Smooth muscle cell (in vitro differentiated cells): ENCODE results near the gene CP. TPM values are rescaled to one million over a fixed set of nuclear protein-coding genes. Genes with fewer than 3 reads are reported as not detected.
A peak's percentile ranks its signal among the peaks of the same experiment; 100 is the strongest.

Experiments used
- DNase-seq: peaks from one replicate; lab custom pipeline; 2025; ENCODE audit not compliant: unreplicated experiment; lab: John Stamatoyannopoulos, UW
- H2AFZ ChIP-seq: fragments of 200-600 bp; sonication (generic); 2 replicates; pipeline ENCODE4 v1.6.0; 2016; ENCODE audit warnings: antibody characterized with exemption, low read depth, mild to moderate bottlenecking
- H3F3A ChIP-seq: fragments of 200-600 bp; sonication (generic); 2 replicates; pipeline ENCODE4 v1.6.0; 2017; ENCODE audit warnings: antibody characterized with exemption, low read depth
- H3K27ac ChIP-seq: fragments of 200-600 bp; sonication (generic); 2 replicates; pipeline ENCODE4 v1.5.1; 2016; ENCODE audit warnings: low read depth, mild to moderate bottlenecking
- H3K27me3 ChIP-seq: fragments of 200-600 bp; sonication (generic); 2 replicates; pipeline ENCODE4 v1.6.1; 2016; ENCODE audit warnings: low read depth, mild to moderate bottlenecking
- H3K36me3 ChIP-seq: fragments of 200-600 bp; sonication (generic); 2 replicates; pipeline ENCODE4 v1.5.1; 2016; ENCODE audit warnings: low read depth
- H3K4me1 ChIP-seq: fragments of 200-600 bp; sonication (generic); 2 replicates; pipeline ENCODE4 v1.5.1; 2016; ENCODE audit warnings: low read depth
- H3K4me2 ChIP-seq: fragments of 200-600 bp; sonication (generic); 2 replicates; pipeline ENCODE4 v1.6.0; 2016; ENCODE audit warnings: mild to moderate bottlenecking
- H3K4me3 ChIP-seq: fragments of 200-600 bp; sonication (generic); 2 replicates; pipeline ENCODE4 v1.5.1; 2016; ENCODE audit warnings: mild to moderate bottlenecking
- H3K79me2 ChIP-seq: fragments of 200-600 bp; sonication (generic); 2 replicates; pipeline ENCODE4 v1.6.0; 2016; ENCODE audit warnings: low read depth, mild to moderate bottlenecking
- H3K9ac ChIP-seq: fragments of 200-600 bp; sonication (generic); 2 replicates; pipeline ENCODE4 v1.6.0; 2016; ENCODE audit warnings: low read depth
- H3K9me3 ChIP-seq: fragments of 200-600 bp; sonication (generic); replicated peaks from 2 replicates; pipeline ENCODE4 v1.5.1; 2016; ENCODE audit warnings: low read depth
- H4K20me1 ChIP-seq: fragments of 200-600 bp; sonication (generic); 2 replicates; pipeline ENCODE4 v1.6.0; 2016; ENCODE audit warnings: low read depth
- WGBS: methylation state at CpG from one replicate; pipeline ENCODE4 v1.1.7; 2016; ENCODE audit warnings: low lambda C conversion rate; 5-methylcytosine and 5-hydroxymethylcytosine counted together
- polyA plus RNA-seq: library from polyadenylated mRNA; unstranded; fragments of >200 nt; fragmentation: Nextera tagmentation; extraction: Ambion mirVana; gene quantifications from 2 replicates; pipeline ENCODE4 v1.2.1, GENCODE V29; 2016
- total RNA-seq: library from RNA; depleted of rRNA; stranded (reverse); fragments of >200 nt; gene quantifications from 2 replicates; pipeline ENCODE4 v1.2.3, GENCODE V29; 2014
- TF ChIP-seq, protein P1 (sequence below): fragments of 200-600 bp; sonication (generic); IDR thresholded peaks from 2 replicates; pipeline ENCODE4 v1.5.1; 2017; ENCODE audit warnings: borderline replicate concordance, mild to moderate bottlenecking, antibody characterized with exemption; ENCODE audit not compliant: insufficient read depth, poor library complexity, severe bottlenecking

CP gene
- total and polyA plus RNA-seq, 2 experiments from 2014 or later, result 2.6 TPM; not detected in 1

DNA sequence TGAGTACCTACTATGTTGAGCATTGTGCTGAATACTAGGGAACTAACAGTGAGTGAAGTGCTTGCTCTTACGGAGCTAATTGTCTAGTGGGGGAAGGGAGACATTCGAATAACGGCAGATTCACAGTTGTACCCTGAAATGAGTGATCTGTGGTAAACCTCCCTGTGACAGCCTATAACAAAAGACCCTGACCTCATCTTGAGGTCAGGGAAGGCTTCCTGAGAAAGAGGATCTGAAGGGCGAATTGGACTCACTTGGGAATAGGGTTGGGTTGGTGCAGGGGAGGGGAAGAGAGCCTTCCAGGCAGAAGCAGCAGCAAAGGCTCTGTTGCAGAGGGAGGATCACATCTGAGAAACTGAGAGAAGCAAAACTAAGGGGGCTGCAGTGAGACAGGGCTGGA lies 78.9 kb downstream of the CP start:
- H4K20me1 ChIP-seq, result peaks cover 26% of the 10 kb centered on the region
- peaks cover 13% of the 10 kb centered on the region for H3K27me3 ChIP-seq
- H3K4me3 ChIP-seq, result no peak overlapping the region
- H3K9ac ChIP-seq, result no peak overlapping the region
- no peak for DNase-seq
- no peaks in the 10 kb centered on the region for H3K36me3 ChIP-seq
- WGBS, result 97% methylated on average over 4 of the region's 4 CpGs
- H2AFZ ChIP-seq, result no peak overlapping the region
- no peak overlapping the region for H3K27ac ChIP-seq
- TF ChIP-seq, protein P1, sequence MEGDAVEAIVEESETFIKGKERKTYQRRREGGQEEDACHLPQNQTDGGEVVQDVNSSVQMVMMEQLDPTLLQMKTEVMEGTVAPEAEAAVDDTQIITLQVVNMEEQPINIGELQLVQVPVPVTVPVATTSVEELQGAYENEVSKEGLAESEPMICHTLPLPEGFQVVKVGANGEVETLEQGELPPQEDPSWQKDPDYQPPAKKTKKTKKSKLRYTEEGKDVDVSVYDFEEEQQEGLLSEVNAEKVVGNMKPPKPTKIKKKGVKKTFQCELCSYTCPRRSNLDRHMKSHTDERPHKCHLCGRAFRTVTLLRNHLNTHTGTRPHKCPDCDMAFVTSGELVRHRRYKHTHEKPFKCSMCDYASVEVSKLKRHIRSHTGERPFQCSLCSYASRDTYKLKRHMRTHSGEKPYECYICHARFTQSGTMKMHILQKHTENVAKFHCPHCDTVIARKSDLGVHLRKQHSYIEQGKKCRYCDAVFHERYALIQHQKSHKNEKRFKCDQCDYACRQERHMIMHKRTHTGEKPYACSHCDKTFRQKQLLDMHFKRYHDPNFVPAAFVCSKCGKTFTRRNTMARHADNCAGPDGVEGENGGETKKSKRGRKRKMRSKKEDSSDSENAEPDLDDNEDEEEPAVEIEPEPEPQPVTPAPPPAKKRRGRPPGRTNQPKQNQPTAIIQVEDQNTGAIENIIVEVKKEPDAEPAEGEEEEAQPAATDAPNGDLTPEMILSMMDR, result no peak
- peaks cover 2% of the 10 kb centered on the region for H3K79me2 ChIP-seq
- H3K9me3 ChIP-seq, result no peaks in the 10 kb centered on the region
- no peaks in the 10 kb centered on the region for H3F3A ChIP-seq
- no peaks in the 10 kb centered on the region for H3K4me1 ChIP-seq
- H3K4me2 ChIP-seq, result no peak overlapping the region

DNA sequence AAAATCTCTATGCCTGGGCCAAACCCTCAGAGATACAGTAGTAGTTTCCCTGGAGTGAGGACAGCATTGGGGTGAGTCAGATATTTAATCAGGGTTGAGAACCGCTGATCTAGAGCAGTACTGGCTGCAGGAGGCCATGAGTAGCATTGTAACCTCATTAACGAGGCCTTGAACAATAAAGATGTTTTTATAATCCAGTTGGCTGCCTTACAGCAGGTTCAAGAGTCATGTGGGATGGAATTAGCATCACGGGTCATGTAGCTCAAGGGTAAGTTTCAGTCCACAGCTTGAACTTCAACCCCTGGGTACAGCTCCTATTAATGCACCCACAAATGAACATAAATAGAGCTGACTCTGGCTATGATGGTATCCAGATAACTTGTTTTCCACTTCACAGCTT lies 87.1 kb downstream of the CP start:
- H2AFZ ChIP-seq, result no peak overlapping the region
- H3K9me3 ChIP-seq, result no peaks in the 10 kb centered on the region
- no peaks in the 10 kb centered on the region for H3K36me3 ChIP-seq
- H3K4me1 ChIP-seq, result peaks cover 10% of the 10 kb centered on the region
- H3K27me3 ChIP-seq, result no peaks in the 10 kb centered on the region
- 60% methylated on average over 3 of the region's 3 CpGs for WGBS
- no peak overlapping the region for H3K4me3 ChIP-seq
- DNase-seq, result no peak
- no peak overlapping the region for H3K4me2 ChIP-seq
- H3K27ac ChIP-seq, result no peak overlapping the region
- TF ChIP-seq, protein P1, result no peak
- H3K9ac ChIP-seq, result no peak overlapping the region
- H4K20me1 ChIP-seq, result peaks cover 20% of the 10 kb centered on the region
- H3F3A ChIP-seq, result no peaks in the 10 kb centered on the region
- peaks cover 36% of the 10 kb centered on the region for H3K79me2 ChIP-seq

DNA sequence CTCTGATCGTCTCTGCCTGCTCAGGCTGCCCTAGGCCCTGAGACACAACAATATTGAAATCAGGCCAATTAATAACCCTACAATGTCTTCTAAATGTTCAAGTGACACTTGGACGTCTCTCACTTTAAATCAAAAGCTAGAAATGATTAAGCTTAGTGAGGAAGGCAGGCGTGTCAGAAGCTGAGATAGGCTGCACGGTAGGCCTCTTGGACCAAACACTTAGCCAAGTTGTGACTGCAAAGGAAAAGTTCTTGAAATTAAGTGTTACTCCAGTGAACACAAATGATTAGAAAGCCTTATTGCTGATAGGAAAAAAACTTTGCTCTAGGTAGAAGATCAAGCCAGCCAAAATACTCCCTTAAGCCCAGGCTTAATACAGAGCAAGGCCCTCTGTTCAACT lies 90.0 kb downstream of the CP start:
- no peaks in the 10 kb centered on the region for H3K9me3 ChIP-seq
- no peak overlapping the region for H3K9ac ChIP-seq
- H2AFZ ChIP-seq, result no peak overlapping the region
- 63% methylated on average over 4 of the region's 4 CpGs for WGBS
- no peaks in the 10 kb centered on the region for H3F3A ChIP-seq
- H4K20me1 ChIP-seq, result peaks cover 14% of the 10 kb centered on the region
- DNase-seq, result no peak
- peaks cover 31% of the 10 kb centered on the region for H3K79me2 ChIP-seq
- no peak overlapping the region for H3K4me3 ChIP-seq
- TF ChIP-seq, protein P1, result no peak
- peak overlapping the region; percentile 96 for H3K4me2 ChIP-seq
- no peaks in the 10 kb centered on the region for H3K27me3 ChIP-seq
- H3K27ac ChIP-seq, result no peak overlapping the region
- H3K36me3 ChIP-seq, result no peaks in the 10 kb centered on the region
- H3K4me1 ChIP-seq, result peaks cover 10% of the 10 kb centered on the region
